KG1 (cell line): Measurements from ENCODE around the gene ARRB2.
"Not testable (repeated sequence)": the region's sequence is repeated elsewhere in the genome, so short reads cannot be mapped to it uniquely, and the experiment has no call there.

ENCODE experiments used
- DNase-seq: peaks from one replicate; lab custom pipeline; 2025; lab: John Stamatoyannopoulos, UW

ARRB2 gene

GRCh38 chr17:4709794-4710692 lies at the start of gene ARRB2:
ARRB2 (plus strand) TSS chr17:4710632; CDS start chr17:4710722, 90 bp downstream.
- peak; percentile 57 for DNase-seq

- DNase-seq, result no peak
Observed at GRCh38 chr17:4663711-4664110, 46.7 kb upstream of the ARRB2 start.

- no peak for DNase-seq
Observed at GRCh38 chr17:4664230-4664629, 46.2 kb upstream of the ARRB2 start.

- DNase-seq, result no peak
Observed at GRCh38 chr17:4665027-4665426, 45.4 kb upstream of the ARRB2 start.

GRCh38 chr17:4666296-4666695 lies 44.1 kb upstream of the ARRB2 start:
- no peak for DNase-seq

GRCh38 chr17:4667166-4667565 lies 43.3 kb upstream of the ARRB2 start:
- no peak for DNase-seq

- DNase-seq, result no peak
Observed at GRCh38 chr17:4672055-4672630, 38.3 kb upstream of the ARRB2 start.

GRCh38 chr17:4672751-4673150 lies 37.7 kb upstream of the ARRB2 start:
- no peak for DNase-seq

GRCh38 chr17:4673169-4673568 lies 37.3 kb upstream of the ARRB2 start:
- no peak for DNase-seq

GRCh38 chr17:4673986-4674684 lies 36.3 kb upstream of the ARRB2 start:
- DNase-seq, result no peak

- no peak for DNase-seq
Observed at GRCh38 chr17:4674685-4674998, 35.8 kb upstream of the ARRB2 start.

- DNase-seq, result no peak
Observed at GRCh38 chr17:4675791-4676190, 34.6 kb upstream of the ARRB2 start.

GRCh38 chr17:4676791-4677190 lies 33.6 kb upstream of the ARRB2 start:
- no peak for DNase-seq

GRCh38 chr17:4678448-4679026 lies 31.9 kb upstream of the ARRB2 start:
- no peak for DNase-seq

- DNase-seq, result no peak
Observed at GRCh38 chr17:4679658-4680057, 30.8 kb upstream of the ARRB2 start.

- not testable (repeated sequence) for DNase-seq
Observed at GRCh38 chr17:4683739-4684138, 26.7 kb upstream of the ARRB2 start.

- not testable (repeated sequence) for DNase-seq
Observed at GRCh38 chr17:4689872-4690271, 20.6 kb upstream of the ARRB2 start.

- no peak for DNase-seq
Observed at GRCh38 chr17:4690745-4691144, 19.7 kb upstream of the ARRB2 start.

GRCh38 chr17:4691686-4692085 lies 18.7 kb upstream of the ARRB2 start:
- no peak for DNase-seq

- DNase-seq, result no peak
Observed at GRCh38 chr17:4693416-4693815, 17.0 kb upstream of the ARRB2 start.

- DNase-seq, result no peak
Observed at GRCh38 chr17:4696437-4696805, 14.0 kb upstream of the ARRB2 start.

GRCh38 chr17:4699401-4700056 lies 10.9 kb upstream of the ARRB2 start:
- DNase-seq, result not testable (repeated sequence)
